ENCODE results near the gene SMYD3. TPM values are rescaled to one million over a fixed set of nuclear protein-coding genes. Genes with fewer than 3 reads are reported as not detected.

SMYD3 gene
- total RNA-seq: 45.4 TPM

DNA sequence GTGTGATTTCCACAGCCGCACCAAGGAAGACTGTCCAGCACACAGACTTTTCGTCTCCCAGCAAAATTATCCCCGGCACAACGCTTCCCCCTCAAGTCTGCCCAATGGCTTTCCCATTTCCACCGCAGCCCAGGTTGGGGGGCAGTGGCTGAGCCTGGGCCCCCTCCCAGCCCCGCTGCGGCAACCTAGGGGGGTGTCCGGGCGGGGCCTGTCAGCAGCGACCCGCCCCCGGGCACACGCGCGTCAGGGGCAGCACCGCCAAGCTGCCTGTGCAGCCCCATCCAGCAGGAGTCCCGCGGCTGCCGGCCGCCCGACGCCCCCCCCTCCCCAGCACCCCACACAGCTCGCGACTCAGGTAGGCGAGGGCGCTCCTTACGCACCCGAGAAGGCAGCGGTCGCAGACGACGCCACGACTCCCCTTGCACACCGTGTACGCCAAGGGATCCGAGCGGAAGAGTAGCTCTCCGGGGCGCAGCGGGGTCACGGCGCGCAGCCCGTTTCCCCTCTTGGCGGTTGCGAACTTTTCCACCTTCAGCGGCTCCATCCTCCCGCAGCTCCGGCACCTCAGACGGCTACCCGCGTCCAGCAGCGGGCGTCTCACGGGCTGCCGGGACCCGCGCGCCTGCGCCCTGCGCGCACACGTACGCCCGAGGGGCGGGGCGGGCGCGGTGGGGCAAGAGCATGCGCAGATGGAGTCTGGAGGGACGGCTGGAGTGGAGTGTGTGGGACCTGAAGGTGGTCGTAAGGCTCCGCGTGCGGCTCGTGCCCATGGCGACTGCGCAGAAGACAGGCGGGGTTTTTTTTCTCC is at the start of gene SMYD3:
SMYD3 (minus strand) TSS at position 606 of the 808 bp plus-strand sequence.

Small RNAs within 50 kb of the gene (small RNA-seq; reads per million reads assigned to genes)
- not detected for gene AL356583.2 (ENCODE audit: low replicate concordance)
- gene RF00019 (ENCODE audit: low replicate concordance): not detected
- gene RNU6-1283P (ENCODE audit: low replicate concordance): not detected

Other genes starting within 250 kb of the SMYD3 start
- gene TFB2M, start 59.0 kb upstream of the SMYD3 start, total RNA-seq: 10.6 TPM
- 34.7 TPM for gene CNST, start 59.2 kb upstream of the SMYD3 start, total RNA-seq
- 54.5 TPM for gene SCCPDH, start 217.1 kb upstream of the SMYD3 start, total RNA-seq

All from parietal lobe (tissue), 2 donors.